Measurements from ENCODE around the gene GPC6.

GPC6 gene

DNA sequence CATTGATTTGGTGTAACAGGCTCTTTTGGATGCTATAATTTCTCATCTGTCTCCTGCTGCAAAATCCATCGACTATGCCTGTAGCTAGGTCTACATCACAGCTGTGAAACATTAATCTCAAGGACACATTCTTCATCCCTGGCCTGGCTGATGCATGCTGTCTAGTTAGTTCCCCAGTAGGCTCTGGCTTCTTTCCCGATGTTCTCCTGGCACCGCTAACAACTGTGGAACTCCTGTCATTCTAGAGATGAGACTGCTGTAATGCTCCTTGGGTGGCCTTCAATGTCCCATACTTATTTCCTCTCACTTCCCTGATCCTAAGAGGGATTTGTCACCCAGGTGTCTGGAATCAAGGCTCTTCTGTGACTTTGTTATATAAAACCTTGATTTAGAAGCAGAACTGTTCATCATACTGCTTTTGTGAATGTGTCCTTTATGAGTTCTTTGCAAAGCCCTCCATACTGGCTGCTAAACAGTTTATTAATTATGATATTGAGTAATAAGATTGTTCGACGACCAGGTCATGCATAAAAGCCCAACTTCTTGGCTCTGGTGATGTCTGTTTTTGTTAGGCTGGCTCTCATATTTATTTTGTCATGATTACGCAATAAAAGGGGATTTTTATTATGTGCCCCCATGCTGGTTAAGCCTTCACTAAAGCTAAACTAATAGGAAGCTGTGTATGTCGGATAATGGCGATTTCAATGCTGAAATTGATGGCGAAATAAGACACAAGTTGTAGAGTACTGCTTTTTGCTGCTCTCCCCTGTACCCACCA is 1025.4 kb downstream of the GPC6 start:
- no peaks in the 10 kb centered on the region for H3K27me3 ChIP-seq (ENCODE audit: low read length)
- H3K4me3 ChIP-seq (ENCODE audit: insufficient read depth, low read length, poor library complexity, severe bottlenecking), result no peak overlapping the region

DNA sequence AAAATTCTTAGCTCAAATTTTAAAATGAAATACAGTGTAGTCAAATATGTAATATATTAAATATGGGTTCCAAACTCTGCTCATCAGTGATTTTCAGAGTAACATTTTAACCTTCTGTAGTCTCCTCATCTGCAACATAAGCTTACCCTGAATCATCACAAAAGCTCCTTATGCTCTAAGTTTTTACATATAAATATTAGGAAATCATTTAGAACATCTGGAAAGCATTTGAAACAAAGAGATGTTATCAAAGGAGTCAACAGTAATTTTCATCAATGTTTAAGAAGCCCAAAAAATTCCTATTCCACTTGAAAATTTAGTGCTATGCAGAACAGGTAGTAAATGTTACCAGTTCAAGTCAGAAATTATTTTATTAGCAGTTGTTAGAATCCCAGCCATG is 1028.1 kb downstream of the GPC6 start:
- no peaks in the 10 kb centered on the region for H3F3A ChIP-seq (ENCODE audit: insufficient read depth)
- H4K20me1 ChIP-seq (ENCODE audit: low read depth, low read length), result no peaks in the 10 kb centered on the region
- no peaks in the 10 kb centered on the region for H3K27me3 ChIP-seq (ENCODE audit: low read length)
- no peak overlapping the region for H3K4me3 ChIP-seq (ENCODE audit: insufficient read depth, low read length, poor library complexity, severe bottlenecking)
- no peaks in the 10 kb centered on the region for H3K79me2 ChIP-seq (ENCODE audit: insufficient read depth, low read length)
- no peaks in the 10 kb centered on the region for H3K9me3 ChIP-seq (ENCODE audit: insufficient read depth, low read length)
- no peaks in the 10 kb centered on the region for H3K36me3 ChIP-seq (ENCODE audit: low read length)
- TF ChIP-seq, protein P1, sequence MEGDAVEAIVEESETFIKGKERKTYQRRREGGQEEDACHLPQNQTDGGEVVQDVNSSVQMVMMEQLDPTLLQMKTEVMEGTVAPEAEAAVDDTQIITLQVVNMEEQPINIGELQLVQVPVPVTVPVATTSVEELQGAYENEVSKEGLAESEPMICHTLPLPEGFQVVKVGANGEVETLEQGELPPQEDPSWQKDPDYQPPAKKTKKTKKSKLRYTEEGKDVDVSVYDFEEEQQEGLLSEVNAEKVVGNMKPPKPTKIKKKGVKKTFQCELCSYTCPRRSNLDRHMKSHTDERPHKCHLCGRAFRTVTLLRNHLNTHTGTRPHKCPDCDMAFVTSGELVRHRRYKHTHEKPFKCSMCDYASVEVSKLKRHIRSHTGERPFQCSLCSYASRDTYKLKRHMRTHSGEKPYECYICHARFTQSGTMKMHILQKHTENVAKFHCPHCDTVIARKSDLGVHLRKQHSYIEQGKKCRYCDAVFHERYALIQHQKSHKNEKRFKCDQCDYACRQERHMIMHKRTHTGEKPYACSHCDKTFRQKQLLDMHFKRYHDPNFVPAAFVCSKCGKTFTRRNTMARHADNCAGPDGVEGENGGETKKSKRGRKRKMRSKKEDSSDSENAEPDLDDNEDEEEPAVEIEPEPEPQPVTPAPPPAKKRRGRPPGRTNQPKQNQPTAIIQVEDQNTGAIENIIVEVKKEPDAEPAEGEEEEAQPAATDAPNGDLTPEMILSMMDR (IDR thresholded peaks at IDR 0.05; ENCODE audit: insufficient read depth, low read length, poor library complexity, severe bottlenecking), result no peak
- no peak for TF ChIP-seq EZH2phosphoT487 (conservative IDR thresholded peaks at IDR 0.05; ENCODE audit: low read length)
- H3K4me2 ChIP-seq (ENCODE audit: low read depth, low read length, poor library complexity, severe bottlenecking), result no peak overlapping the region
- no peak overlapping the region for H2AFZ ChIP-seq (ENCODE audit: low read depth, low read length, severe bottlenecking)
- no peaks in the 10 kb centered on the region for H3K9me2 ChIP-seq (replicated peaks; ENCODE audit: insufficient read depth, low read length)
- no peak overlapping the region for H3K27ac ChIP-seq (ENCODE audit: low read depth, low read length)
- H3K9ac ChIP-seq (ENCODE audit: low read length), result no peak overlapping the region

More for the DNA sequence above, 1025.4 kb downstream of the GPC6 start:
- no peaks in the 10 kb centered on the region for H3K9me2 ChIP-seq (replicated peaks; ENCODE audit: insufficient read depth, low read length)
- H3F3A ChIP-seq (ENCODE audit: insufficient read depth), result no peaks in the 10 kb centered on the region
- H3K9me3 ChIP-seq (ENCODE audit: insufficient read depth, low read length), result no peaks in the 10 kb centered on the region
- H3K79me2 ChIP-seq (ENCODE audit: insufficient read depth, low read length), result no peaks in the 10 kb centered on the region
- no peaks in the 10 kb centered on the region for H3K36me3 ChIP-seq (ENCODE audit: low read length)
- no peak for TF ChIP-seq EZH2phosphoT487 (conservative IDR thresholded peaks at IDR 0.05; ENCODE audit: low read length)
- TF ChIP-seq, protein P1 (IDR thresholded peaks at IDR 0.05; ENCODE audit: insufficient read depth, low read length, poor library complexity, severe bottlenecking), result no peak
- H3K9ac ChIP-seq (ENCODE audit: low read length), result no peak overlapping the region
- no peak overlapping the region for H3K27ac ChIP-seq (ENCODE audit: low read depth, low read length)
- no peaks in the 10 kb centered on the region for H4K20me1 ChIP-seq (ENCODE audit: low read depth, low read length)
- H3K4me2 ChIP-seq (ENCODE audit: low read depth, low read length, poor library complexity, severe bottlenecking), result no peak overlapping the region
- H2AFZ ChIP-seq (ENCODE audit: low read depth, low read length, severe bottlenecking), result no peak overlapping the region

DNA sequence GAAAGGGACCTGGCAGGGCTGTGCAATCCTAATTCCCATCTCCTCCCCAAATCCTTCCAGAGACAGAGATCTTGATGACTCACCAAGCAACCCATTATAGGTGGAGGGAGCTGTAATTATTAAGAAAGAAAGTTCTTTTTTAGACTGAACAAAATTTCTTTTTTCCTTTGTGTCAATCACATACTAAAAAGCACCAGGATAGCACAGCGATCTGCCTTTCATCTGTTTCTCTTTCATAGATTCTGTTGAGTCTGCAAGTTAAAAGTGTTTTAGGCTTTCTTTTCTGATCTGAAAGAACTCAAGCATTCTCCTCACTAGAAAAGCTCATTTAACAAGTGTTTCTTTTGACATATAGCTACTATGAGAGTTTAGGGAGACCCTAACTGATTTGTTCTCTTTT is 1030.1 kb downstream of the GPC6 start:
- no peak overlapping the region for H3K4me3 ChIP-seq (ENCODE audit: insufficient read depth, low read length, poor library complexity, severe bottlenecking)
- no peak overlapping the region for H3K9ac ChIP-seq (ENCODE audit: low read length)
- H3K27ac ChIP-seq (ENCODE audit: low read depth, low read length), result no peak overlapping the region
- H3F3A ChIP-seq (ENCODE audit: insufficient read depth), result no peaks in the 10 kb centered on the region
- no peaks in the 10 kb centered on the region for H3K79me2 ChIP-seq (ENCODE audit: insufficient read depth, low read length)
- no peaks in the 10 kb centered on the region for H3K36me3 ChIP-seq (ENCODE audit: low read length)
- TF ChIP-seq EZH2phosphoT487 (conservative IDR thresholded peaks at IDR 0.05; ENCODE audit: low read length), result no peak
- TF ChIP-seq, protein P1 (IDR thresholded peaks at IDR 0.05; ENCODE audit: insufficient read depth, low read length, poor library complexity, severe bottlenecking), result no peak
- H3K4me2 ChIP-seq (ENCODE audit: low read depth, low read length, poor library complexity, severe bottlenecking), result no peak overlapping the region
- H3K27me3 ChIP-seq (ENCODE audit: low read length), result no peaks in the 10 kb centered on the region
- no peaks in the 10 kb centered on the region for H3K9me2 ChIP-seq (replicated peaks; ENCODE audit: insufficient read depth, low read length)
- H3K9me3 ChIP-seq (ENCODE audit: insufficient read depth, low read length), result no peaks in the 10 kb centered on the region
- H2AFZ ChIP-seq (ENCODE audit: low read depth, low read length, severe bottlenecking), result no peak overlapping the region
- no peaks in the 10 kb centered on the region for H4K20me1 ChIP-seq (ENCODE audit: low read depth, low read length)
